ENCODE data around the gene DYNC2H1.

The DYNC2H1 gene

GRCh38 chr11:103274025-103274424 is 164.8 kb downstream of the DYNC2H1 start:
- DNase-seq (ENCODE audit: low read depth in 2 of 2): no peak

- no peak for DNase-seq (ENCODE audit: low read depth in 2 of 2)
Observed at GRCh38 chr11:103279821-103280220, 170.6 kb downstream of the DYNC2H1 start.

GRCh38 chr11:103281301-103281700 is 172.1 kb downstream of the DYNC2H1 start:
- no peak for DNase-seq (ENCODE audit: low read depth in 2 of 2)

- no peak for DNase-seq (ENCODE audit: low read depth in 2 of 2)
Observed at GRCh38 chr11:103284260-103284659, 175.0 kb downstream of the DYNC2H1 start.

GRCh38 chr11:103294516-103294915 is 185.3 kb downstream of the DYNC2H1 start:
- DNase-seq (ENCODE audit: low read depth in 2 of 2): no peak

- no peak for DNase-seq (ENCODE audit: low read depth in 2 of 2)
Observed at GRCh38 chr11:103295704-103296103, 186.5 kb downstream of the DYNC2H1 start.

- DNase-seq (ENCODE audit: low read depth in 2 of 2): no peak
Observed at GRCh38 chr11:103297900-103298299, 188.7 kb downstream of the DYNC2H1 start.

- DNase-seq (ENCODE audit: low read depth in 2 of 2): no peak
Observed at GRCh38 chr11:103315248-103315647, 206.0 kb downstream of the DYNC2H1 start.

- no peak for DNase-seq (ENCODE audit: low read depth in 2 of 2)
Observed at GRCh38 chr11:103317118-103317517, 207.9 kb downstream of the DYNC2H1 start.

GRCh38 chr11:103322821-103323220 is 213.6 kb downstream of the DYNC2H1 start:
- no peak for DNase-seq (ENCODE audit: low read depth in 2 of 2)

GRCh38 chr11:103325686-103326069 is 216.5 kb downstream of the DYNC2H1 start:
- no peak for DNase-seq (ENCODE audit: low read depth in 2 of 2)

GRCh38 chr11:103326070-103326794 is 217.0 kb downstream of the DYNC2H1 start:
- peak in 1 of 2 donors; percentile 15 for DNase-seq (ENCODE audit: low read depth in 2 of 2)

GRCh38 chr11:103327721-103328120 is 218.5 kb downstream of the DYNC2H1 start:
- DNase-seq (ENCODE audit: low read depth in 2 of 2): no peak

- DNase-seq (ENCODE audit: low read depth in 2 of 2): no peak
Observed at GRCh38 chr11:103332409-103332808, 223.2 kb downstream of the DYNC2H1 start.

- DNase-seq (ENCODE audit: low read depth in 2 of 2): no peak
Observed at GRCh38 chr11:103338621-103339484, 229.6 kb downstream of the DYNC2H1 start.

GRCh38 chr11:103339485-103339857 is 230.2 kb downstream of the DYNC2H1 start:
- no peak for DNase-seq (ENCODE audit: low read depth in 2 of 2)

GRCh38 chr11:103340956-103341355 is 231.7 kb downstream of the DYNC2H1 start:
- DNase-seq (ENCODE audit: low read depth in 2 of 2): no peak

- DNase-seq (ENCODE audit: low read depth in 2 of 2): no peak
Observed at GRCh38 chr11:103344886-103345285, 235.7 kb downstream of the DYNC2H1 start.

GRCh38 chr11:103349595-103349994 is 240.4 kb downstream of the DYNC2H1 start:
- DNase-seq (ENCODE audit: low read depth in 2 of 2): no peak

- no peak for DNase-seq (ENCODE audit: low read depth in 2 of 2)
Observed at GRCh38 chr11:103354656-103355055, 245.4 kb downstream of the DYNC2H1 start.

GRCh38 chr11:103358251-103358650 is 249.0 kb downstream of the DYNC2H1 start:
- DNase-seq (ENCODE audit: low read depth in 2 of 2): no peak

GRCh38 chr11:103359216-103359615 is 250.0 kb downstream of the DYNC2H1 start:
- no peak for DNase-seq (ENCODE audit: low read depth in 2 of 2)

- DNase-seq (ENCODE audit: low read depth in 2 of 2): no peak
Observed at GRCh38 chr11:103364687-103365086, 255.5 kb downstream of the DYNC2H1 start.

Data from activated CD4-positive, alpha-beta T cell treated with anti-CD3 and anti-CD28 coated beads for 24 hours (primary cell).